Measurements from ENCODE around the gene MALSU1.

Gene MALSU1

DNA sequence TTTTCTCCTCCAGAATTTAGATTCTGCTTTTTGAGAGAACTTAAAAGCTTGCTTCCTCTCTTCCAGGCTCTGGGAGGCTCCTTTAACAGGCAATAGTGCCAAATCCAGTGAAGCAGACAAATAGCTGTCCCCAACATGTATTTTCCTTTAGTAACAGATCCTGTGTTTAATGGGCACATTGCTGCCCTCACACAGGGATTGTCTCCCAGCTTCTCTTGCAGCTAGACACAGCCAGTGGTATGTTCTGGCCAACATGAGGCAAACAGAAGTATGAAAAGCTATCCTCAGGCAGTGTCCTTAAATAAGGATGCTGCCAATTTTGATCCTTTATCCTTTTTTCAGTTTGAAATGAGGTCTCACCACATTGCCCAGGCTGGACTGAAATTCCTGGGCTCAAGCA is 38.2 kb downstream of the MALSU1 start:
- DNase-seq, result no peak

DNA sequence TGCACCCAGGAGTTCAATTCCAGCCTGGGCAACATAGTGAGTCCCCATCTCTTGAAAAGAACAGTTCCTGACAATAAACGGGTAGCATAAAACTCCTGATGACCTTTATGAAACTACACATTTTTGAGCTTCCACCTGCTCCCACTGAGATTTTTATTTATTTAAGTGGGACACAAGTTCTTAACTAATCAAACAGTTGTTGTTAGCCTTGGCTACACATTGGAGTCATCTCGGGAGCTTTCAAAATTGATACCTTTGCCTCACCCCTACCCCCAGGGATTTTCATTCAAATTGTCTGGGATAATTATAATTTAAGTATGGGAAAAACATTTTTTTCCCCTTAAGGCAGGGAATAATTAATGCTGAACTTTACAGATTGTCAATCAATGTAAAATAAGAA is 39.3 kb downstream of the MALSU1 start:
- no peak for DNase-seq

DNA sequence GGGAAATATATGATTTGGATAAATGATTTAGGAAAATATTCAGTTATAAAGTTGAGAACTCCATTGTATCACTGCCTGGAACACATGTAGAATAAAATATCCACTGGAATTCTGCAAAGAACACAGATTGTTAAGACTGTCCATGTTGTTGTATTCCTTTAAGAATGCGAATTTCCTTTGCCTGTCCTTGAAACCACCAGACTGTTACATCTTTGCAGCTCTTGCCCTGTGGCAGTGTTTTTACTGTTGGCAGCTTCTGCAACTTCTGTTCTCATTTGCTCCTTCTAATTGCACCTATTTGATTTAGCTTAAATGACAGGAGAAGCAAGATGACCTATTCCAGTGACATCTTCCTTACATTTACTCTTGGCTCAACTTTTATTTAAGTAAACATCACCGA is 39.7 kb downstream of the MALSU1 start:
- no peak for DNase-seq

DNA sequence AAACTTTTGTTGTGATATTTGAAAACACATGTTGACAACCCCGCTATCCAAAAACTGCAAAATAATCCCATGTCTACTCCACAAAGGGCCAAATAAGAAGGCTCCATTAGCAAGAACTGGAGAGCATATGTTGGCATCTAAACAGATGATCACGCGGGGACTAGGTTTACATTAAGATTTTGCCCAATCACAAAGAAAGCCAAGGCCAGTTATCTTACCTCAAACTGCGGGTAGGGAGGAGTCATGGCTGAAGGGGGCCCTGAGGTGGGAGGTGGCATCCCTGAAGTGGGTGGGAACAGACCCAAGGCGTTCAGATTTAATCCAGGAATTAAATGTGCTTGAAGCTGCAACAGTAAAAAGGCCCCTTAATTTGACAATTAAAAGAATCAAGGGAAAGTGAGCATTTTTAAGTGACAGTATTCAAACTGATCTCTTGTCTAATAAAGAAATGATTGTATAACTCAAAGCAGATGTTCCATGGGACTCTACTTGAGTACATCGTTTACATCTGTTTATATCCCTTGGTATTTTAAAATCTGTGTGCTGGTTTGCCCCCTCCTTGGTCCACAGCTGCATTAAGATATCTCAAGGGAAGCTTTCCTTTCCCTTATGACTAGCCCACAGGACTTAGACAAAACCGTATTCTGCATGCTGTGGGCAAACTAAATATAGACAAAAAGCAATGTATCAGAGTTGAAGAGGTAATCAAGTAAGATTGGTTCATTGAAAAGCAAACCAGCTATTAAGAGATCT is 42.9 kb downstream of the MALSU1 start:
- DNase-seq, result no peak

DNA sequence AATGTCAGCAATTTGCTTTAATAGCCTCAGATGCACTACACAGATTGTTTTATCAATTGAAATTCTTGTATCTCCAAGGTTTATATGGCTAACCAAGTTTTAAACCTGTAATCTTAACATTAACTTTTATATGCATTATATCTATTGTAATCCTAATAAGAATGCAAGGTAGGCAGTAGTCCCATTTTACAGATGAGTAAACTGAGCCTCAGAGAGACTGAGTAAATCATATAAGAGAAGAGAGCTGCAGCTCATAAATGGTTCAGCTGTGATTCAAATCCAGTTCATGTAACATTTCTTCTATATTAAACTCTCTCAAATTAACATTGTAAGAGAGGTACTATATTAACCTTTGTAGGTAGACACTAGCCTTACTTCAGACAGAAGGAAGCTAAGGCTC is 44.0 kb downstream of the MALSU1 start:
- no peak for DNase-seq

DNA sequence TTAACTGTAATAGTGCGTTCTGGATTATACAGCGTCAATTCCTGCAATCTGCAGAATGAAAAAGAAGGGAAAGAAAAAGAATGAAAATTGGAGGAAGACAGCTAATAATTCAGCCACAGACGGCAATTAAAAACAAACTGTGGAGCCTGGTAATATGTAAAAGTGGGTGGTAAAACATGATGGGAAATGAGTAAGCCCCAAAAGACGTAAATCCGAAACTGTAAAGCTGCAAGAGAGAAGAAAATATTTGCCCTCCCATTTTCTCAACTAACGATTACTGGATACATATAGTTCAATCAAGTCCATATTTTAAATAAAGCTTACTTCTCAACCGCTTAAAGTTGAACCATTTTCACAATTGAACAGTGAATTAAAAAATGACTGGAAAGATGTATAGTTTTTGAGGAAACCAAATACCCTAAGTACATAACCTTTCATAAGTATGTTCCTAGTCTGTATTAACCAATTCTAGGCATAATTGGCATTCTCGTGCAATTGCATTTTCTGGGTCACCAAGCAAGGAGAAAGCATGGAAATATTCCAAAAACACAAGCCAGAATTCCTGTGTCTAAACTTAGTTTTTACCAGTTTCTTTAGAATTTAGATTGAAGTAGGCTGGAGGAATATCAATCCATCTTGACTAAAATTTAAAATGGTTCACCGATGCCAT is 44.8 kb downstream of the MALSU1 start:
- no peak for DNase-seq

DNA sequence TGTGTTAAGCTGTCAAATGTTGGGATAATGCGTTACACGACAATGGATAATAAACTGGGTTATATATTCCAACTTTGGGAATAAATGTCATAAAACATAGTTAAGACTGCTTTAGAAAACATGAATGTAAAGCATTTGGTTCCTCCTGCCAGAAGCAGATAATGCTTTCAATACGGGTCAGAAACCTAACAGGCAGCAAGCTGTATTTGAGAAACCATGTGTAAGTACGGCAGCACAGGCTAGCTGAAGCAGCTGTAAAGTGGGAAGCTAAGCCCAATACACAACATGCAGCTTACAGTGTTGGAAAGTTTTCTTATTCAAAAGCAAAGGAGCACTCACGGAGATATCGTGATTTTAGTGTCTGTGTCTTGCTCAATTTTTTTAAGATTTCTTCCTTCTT is 46.5 kb downstream of the MALSU1 start:
- DNase-seq, result no peak

DNA sequence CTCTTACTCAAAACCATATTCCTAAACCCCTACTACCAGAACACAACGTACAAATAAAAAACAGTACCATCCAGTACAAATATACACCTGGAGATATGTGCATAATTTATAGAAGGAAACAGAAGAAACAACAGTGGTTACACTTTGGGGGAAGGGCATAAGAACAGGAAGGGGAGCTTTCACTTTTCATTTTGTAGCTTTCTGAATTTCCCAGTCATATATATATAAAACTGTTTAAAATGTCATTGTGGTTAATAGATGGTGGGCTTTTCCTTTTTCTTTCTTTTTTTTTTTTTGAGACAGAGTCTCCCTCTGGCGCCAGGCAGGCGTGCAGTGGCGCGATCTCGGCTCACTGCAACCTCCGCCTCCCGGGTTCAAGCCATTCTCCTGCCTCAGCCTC is 47.2 kb downstream of the MALSU1 start:
- DNase-seq, result no peak

DNA sequence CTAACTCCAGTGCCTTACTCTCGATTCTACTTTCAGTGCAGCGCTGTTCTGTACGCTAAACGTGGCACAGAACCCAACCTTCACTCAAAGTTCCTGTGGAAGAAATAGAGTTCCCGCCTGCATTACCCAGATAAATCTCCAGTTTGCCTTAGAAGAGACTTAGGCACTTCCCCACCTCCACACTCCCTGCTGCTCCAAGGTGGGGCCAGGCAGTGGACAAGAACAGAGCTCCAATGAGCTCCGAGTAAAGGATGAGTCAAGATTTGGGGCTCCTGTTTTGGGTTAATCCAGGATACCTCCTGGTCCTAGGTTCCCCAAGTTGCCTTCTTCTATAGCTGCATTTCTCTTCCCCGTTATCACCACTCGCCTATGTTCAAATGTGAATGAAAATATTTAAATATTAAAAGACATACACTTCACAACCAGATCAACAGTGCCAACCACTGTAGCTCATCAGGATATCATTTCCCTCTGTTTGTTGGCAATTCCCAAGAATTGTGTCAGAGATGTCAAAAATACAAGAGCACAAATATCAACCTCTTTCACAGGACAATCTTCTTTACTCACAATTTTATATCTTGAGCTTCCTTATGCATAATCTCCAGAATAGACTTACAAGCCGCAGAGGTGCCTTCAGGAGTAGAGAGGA is 48.0 kb downstream of the MALSU1 start:
- DNase-seq, result no peak

DNA sequence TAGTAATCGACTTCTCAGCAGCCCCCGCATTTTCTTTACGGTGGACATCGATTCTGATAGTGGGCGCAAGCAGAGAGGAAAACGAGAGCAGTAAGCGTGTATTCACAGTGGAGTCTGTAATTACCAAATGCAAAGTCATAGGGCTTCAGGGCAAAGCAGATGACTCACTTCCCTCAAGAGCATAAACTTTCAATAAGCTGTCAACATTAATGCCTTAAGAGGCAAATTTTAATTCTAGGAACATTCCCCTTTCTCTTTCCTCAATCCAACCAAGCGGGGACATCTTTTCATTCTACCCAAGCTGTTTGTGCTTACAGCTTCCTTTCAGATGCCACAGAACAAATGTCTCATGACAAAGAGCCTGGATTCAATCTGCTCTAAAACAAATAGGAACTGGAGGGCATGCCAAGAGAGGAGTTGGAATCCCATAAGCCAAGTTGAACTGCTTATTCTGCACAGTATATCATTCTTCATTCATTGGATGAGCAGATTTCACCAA is 48.6 kb downstream of the MALSU1 start:
- DNase-seq, result no peak

DNA sequence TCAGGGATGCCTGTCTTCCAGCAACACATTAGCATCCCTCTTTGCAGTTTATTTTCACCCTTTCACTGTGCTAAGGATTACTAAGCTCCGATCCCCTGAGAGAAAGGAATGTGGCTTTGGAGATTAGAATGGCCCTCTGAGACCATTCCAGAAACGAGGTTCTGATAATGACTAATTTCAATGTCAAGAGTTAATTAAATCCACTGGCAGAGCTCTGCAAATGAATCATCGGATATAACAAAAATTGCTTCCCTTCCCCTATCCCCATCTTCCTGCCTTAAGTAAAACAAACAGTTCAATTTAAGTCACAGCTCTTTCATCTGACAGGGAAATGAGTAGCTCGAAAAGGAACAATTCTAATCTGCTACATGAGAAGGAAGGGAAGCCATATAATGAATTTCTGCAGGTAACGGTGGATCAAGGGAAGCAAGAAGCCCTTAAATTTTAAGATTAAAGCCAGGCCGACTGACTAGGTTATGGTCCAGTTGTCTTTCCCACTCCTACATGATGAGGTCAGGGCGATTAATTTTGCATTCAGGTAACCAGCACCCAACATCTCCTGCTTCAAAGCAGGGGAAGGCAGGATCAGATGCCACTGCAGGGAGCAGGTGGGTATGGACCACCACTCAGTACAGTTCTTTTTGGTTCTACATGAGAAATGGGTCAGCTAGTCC is 50.5 kb downstream of the MALSU1 start:
- no peak for DNase-seq

DNA sequence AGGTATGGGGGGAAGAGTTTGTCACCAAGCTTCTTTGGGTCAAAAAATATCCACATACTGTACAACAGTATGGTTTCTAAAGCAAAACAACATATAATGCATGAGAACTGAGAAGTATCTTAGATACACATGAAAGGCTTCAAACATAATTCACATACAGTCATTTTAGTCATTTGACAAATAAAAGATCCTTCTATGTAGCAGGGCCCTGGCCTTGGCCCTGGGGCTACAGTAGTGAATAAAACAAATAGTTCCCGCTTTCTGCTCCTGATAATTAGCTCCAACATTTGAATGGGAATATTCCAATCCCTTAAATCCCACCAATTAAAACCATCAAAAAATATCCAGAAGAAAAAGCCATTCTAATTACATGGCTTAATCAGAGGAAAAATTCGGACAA is 51.3 kb downstream of the MALSU1 start:
- no peak for DNase-seq

DNA sequence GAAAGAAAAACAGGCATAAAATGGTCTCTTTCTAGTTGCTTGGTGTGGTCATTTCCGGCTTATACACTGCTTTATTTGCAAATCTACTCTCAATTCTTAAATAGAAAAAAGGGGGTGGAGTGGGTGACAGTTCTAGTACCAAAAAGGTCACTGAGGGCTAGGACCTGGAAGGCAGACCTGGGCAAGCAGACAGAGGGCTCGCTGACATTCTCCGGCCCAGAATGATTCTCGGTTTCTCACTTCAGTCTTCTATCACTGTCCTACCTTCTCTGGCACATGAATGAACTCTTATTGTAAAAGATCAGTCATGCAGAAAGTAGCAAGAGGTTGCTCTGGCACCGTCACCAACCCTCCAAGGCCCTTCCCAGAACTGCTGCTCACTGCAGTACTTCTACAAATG is 54.0 kb downstream of the MALSU1 start:
- no peak for DNase-seq

DNA sequence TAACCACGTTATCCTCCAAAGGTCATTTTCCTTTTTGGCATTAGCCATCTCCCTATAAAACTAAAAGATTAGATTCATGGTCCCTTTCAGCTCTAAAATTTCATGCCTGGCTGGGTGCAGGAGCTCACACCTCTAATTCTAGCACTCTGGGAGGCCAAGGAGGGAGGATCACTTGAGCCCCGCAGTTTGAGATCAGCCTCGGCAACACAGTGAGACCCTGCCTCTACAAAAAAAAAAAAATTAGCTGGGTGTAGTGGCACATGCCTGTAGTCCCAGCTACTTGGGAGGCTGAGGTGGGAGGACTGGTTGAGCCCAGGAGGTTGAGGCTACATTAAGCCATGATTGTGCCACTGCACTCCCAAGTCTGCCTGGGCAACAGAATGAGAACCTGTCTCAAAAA is 57.0 kb downstream of the MALSU1 start:
- DNase-seq, result no peak

DNA sequence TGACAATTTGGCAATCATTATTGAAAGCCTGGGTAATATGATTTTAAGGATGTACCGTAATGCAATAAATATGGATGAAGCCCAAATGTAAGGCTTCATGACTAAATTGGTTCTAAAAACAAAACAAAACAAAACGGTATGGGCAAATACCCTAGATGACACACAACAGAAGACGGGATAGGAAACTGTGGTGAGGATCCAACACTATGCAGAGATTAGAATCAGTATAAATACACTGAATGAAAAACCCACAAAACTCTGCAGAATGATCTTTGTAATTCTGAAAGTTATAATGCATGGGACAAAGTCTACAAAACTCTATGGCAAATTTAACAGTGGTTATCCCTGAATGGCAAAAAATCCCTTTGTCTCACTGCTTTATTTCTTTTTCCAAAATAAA is 57.6 kb downstream of the MALSU1 start:
- no peak for DNase-seq

DNA sequence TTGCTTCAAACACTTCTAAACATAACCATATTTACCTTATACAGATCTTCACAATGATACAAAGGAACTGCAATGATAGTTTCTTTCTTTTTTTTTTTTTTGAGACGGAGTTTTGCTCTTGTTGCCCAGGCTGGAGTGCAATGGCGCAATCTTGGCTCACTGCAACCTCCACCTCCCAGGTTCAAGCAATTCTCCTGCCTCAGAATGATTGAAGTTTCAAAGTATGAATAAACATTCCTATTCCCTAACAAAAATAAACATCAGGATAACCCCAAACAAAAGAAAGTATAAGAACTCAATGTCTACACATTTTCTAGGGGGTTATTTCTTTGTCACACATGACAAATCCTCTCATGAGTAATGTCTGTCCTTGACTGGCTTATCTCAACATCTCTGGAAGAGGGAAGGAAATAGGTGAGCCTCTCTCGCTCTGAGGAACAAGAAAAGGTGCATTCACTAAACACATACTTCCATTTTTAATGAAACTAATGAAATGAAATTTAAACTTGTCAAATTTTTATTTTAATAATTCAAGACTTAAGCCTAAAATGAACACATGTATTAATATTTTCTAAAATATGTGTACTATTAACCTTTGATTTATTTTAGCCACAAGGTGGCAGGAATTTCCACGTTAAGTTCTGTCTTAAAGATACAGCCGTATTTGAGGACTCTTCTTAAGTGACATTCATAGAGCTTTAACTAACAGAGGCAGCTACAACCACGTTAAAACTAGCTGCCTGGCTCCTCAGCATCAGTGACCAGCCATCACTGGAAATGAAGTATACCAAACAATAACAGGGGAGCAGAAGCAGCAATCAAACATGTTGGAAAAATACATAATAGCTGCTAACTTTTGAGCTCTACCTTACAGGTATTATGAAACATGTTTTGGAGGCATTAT is 58.3 kb downstream of the MALSU1 start:
- no peak for DNase-seq

DNA sequence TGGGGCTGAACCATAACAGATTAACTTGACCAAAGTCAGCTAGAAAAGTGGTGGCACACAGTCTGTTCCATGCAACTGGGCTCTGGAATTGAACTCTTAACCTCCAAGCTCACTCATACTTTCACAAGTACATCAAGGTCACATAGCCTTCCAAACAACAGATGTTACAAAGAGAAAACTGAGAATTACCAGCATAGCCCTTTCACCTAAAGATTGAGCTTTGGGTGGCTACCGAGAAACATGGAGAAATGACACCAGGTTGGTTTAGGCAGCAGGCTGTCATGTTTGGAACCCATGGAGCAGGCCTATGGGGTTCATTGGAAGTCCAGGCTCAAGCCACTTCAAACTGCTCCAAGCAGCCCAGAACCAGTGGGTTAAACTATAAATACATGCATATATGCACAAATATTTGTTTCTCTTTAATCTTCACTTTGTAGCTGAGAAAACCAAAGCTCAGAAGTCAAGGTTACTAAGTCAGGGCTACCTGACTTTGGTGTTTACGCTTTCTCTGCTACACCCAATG is 59.1 kb downstream of the MALSU1 start:
- no peak for DNase-seq

Measured in effector CD8-positive, alpha-beta T cell (primary cell).